K562 (cell line): Measurements from ENCODE around the gene FSTL3. TPM values are rescaled to one million over a fixed set of nuclear protein-coding genes. Genes with fewer than 3 reads are reported as not detected.
A peak's percentile ranks its signal among the peaks of the same experiment; 100 is the strongest.

Experiments used
- DPF2 ChIP-seq: fragments of 450-650 bp; IDR thresholded peaks from 2 replicates; pipeline ENCODE4 v1.6.1; 2016
- ETV5 ChIP-seq: sonication (generic); formaldehyde crosslinking; IDR thresholded peaks from 2 replicates; pipeline ENCODE4 v1.4.0; 2020; ENCODE audit warnings: low read depth, mild to moderate bottlenecking, missing genetic modification reagents
- HCFC1 ChIP-seq: IDR thresholded peaks from 2 replicates; pipeline ENCODE4 v1.6.1; 2012; ENCODE audit warnings: low read depth, low read length, improper control_type of control experiment
- JUND ChIP-seq, 2 experiments: IDR thresholded peaks; 2 replicates in 1 of 2; 3 replicates in 1 of 2; pipeline ENCODE4 v1.6.1; 2011; ENCODE audit warnings: borderline replicate concordance in 2 of 2, low read depth in 2 of 2, low read length in 2 of 2, improper control_type of control experiment in 1 of 2, missing biosample characterization in 1 of 2, missing genetic modification characterization in 1 of 2, missing genetic modification reagents in 1 of 2
- MGA ChIP-seq: fragments of 450-650 bp; IDR thresholded peaks from 2 replicates; pipeline ENCODE4 v1.6.1; 2016; ENCODE audit warnings: mild to moderate bottlenecking, moderate library complexity
- NFRKB ChIP-seq: fragments of 450-650 bp; IDR thresholded peaks from 2 replicates; pipeline ENCODE4 v1.6.1; 2016; ENCODE audit warnings: low read depth
- NR2C2 ChIP-seq, 2 experiments: fragments of 200-800 bp in 1 of 2; sonication (Bioruptor generic) in 1 of 2; sonication (generic) in 1 of 2; formaldehyde crosslinking in 1 of 2; IDR thresholded peaks; 2 replicates each; pipeline versions ENCODE4 v1.6.1 to v1.8.0; 2016 to 2022; ENCODE audit warnings: mild to moderate bottlenecking in 1 of 2, missing compliant biosample characterization in 1 of 2, missing genetic modification characterization in 1 of 2, missing genetic modification reagents in 1 of 2
- PTBP1 ChIP-seq: fragments of 200-400 bp; formaldehyde crosslinking; IDR thresholded peaks from 2 replicates; pipeline ENCODE4 v1.6.1; 2017; ENCODE audit warnings: low read depth, low read length
- RAD21 ChIP-seq, 2 experiments: fragments of 250-450 bp in 1 of 2; fragments of 450-650 bp in 1 of 2; sonication (Bioruptor Pico) in 1 of 2; formaldehyde crosslinking in 1 of 2; IDR thresholded peaks in 1 of 2; conservative IDR thresholded peaks in 1 of 2; 2 replicates each; pipeline versions ENCODE4 v1.4.0 to v1.8.0; 2020 to 2022; ENCODE audit warnings: mild to moderate bottlenecking in 2 of 2, moderate library complexity in 1 of 2
- TAF1 ChIP-seq: IDR thresholded peaks from 2 replicates; pipeline ENCODE4 v1.6.1; 2011; ENCODE audit warnings: mild to moderate bottlenecking, low read length, moderate library complexity; ENCODE audit not compliant: insufficient read depth, control insufficient read depth, severe bottlenecking; ENCODE audit errors: extremely low read depth
- TARDBP ChIP-seq: fragments of 450-650 bp; IDR thresholded peaks from 2 replicates; pipeline ENCODE4 v1.6.1; 2016
- THRB ChIP-seq: fragments of 450-650 bp; formaldehyde crosslinking; conservative IDR thresholded peaks from 2 replicates; pipeline ENCODE4 v1.4.0; 2022; ENCODE audit warnings: mild to moderate bottlenecking, missing genetic modification characterization
- polyA plus RNA-seq, 8 experiments: library from polyadenylated mRNA; depleted of rRNA in 4 of 8; stranded (reverse) in 5 of 8; unstranded in 3 of 8; fragments of >200 nt; fragmentation: Nextera tagmentation in 2 of 8; fragmentation: Illumina TruSeq in 1 of 8; extraction: Ambion mirVana in 2 of 8; extraction: Trizol in 1 of 8; gene quantifications; 2 replicates each; pipeline versions ENCODE4 v1.2.1 to v1.2.3, GENCODE V29; 2011 to 2014; ENCODE audit warnings: inconsistent platforms in 1 of 8, missing spikeins in 1 of 8
- total RNA-seq, 7 experiments: library from RNA; depleted of rRNA in 6 of 7; stranded (reverse); fragments of >200 nt in 6 of 7; fragmentation: Illumina TruSeq in 2 of 7; extraction: Trizol in 2 of 7; gene quantifications; 2 replicates each; pipeline versions ENCODE4 v1.2.1 to v1.2.3, GENCODE V29; 2011 to 2021; ENCODE audit warnings: low replicate concordance in 1 of 7

Gene FSTL3
- total and polyA plus RNA-seq, 9 of the 15 experiments (the other 6 are each of a cell fraction or from before 2014, with no cell fraction given) = 0.35 to 6.8 (median 4.2) TPM; not detected in 1

GRCh38 chr19:703651-704446 lies 27.7 kb downstream of the FSTL3 start (continued):
- no peak for TF ChIP-seq MGA
- TF ChIP-seq PTBP1 = 0 out of 2 replicates have a peak, but pooled peaks have one; percentile 1
- no peak for TF ChIP-seq TARDBP
- TF ChIP-seq JUND (IDR thresholded peaks at IDR 0.05; ENCODE audit: borderline replicate concordance, low read depth, low read length) = 0 out of 2 replicates have a peak, but pooled peaks have one; percentile 31
- no peak; the same call in 2 of the 3 replicates for TF ChIP-seq JUND (tag; IDR thresholded peaks at IDR 0.05; ENCODE audit: borderline replicate concordance, low read depth, low read length)
- TF ChIP-seq RAD21 (CRISPR knock-in tag; conservative IDR thresholded peaks at IDR 0.05 in 1 of 2, IDR thresholded peaks at IDR 0.05 in 1 of 2) = 0 out of 4 replicates have a peak, but pooled peaks of 1 of the 2 experiments have one; percentile 3
- TF ChIP-seq NFRKB = no peak
- TF ChIP-seq NR2C2 (CRISPR knock-in tag; IDR thresholded peaks at IDR 0.05) = no peak
- peak; percentile 50; the same call in 1 of the 2 replicates for TF ChIP-seq NR2C2 (tag; IDR thresholded peaks at IDR 0.05)
- peak; percentile 44 for TF ChIP-seq TAF1
- TF ChIP-seq THRB = no peak
- peak; percentile 21; the same call in 1 of the 2 replicates for TF ChIP-seq HCFC1
- TF ChIP-seq ETV5 = peak; percentile 30; the same call in 1 of the 2 replicates
- no peak for TF ChIP-seq DPF2
